Measurements from ENCODE around the gene CEMIP2. TPM values are rescaled to one million over a fixed set of nuclear protein-coding genes. Genes with fewer than 3 reads are reported as not detected.

CEMIP2 gene
- total and polyA plus RNA-seq, 2 donors (not counting 3 experiments of a cell fraction or from before 2014, with no cell fraction given): 41.6 to 44.3 TPM

GRCh38 chr9:71756753-71757152 is 11.6 kb downstream of the CEMIP2 start:
- TF ChIP-seq POLR2AphosphoS5 (IDR thresholded peaks at IDR 0.05; ENCODE audit: insufficient read depth, low read depth, low read length): no peak
- no peak for TF ChIP-seq EZH2 (IDR thresholded peaks at IDR 0.05; ENCODE audit: borderline replicate concordance, low read depth, low read length, severe bottlenecking)
- TF ChIP-seq JUN (IDR thresholded peaks at IDR 0.05; ENCODE audit: borderline replicate concordance, insufficient read depth, insufficient read length, low read depth): no peak
- TF ChIP-seq FOS (IDR thresholded peaks at IDR 0.05; ENCODE audit: borderline replicate concordance, insufficient read depth, low read length): no peak
- TF ChIP-seq GATA2 (IDR thresholded peaks at IDR 0.05; ENCODE audit: insufficient read depth, insufficient read length, low read depth, low read length): no peak
- no peak for TF ChIP-seq CTCF (IDR thresholded peaks at IDR 0.05; ENCODE audit: extremely low read depth in 1 of 2, insufficient read depth in 1 of 2, low read depth in 1 of 2, low read length in 2 of 2)
- no peak for TF ChIP-seq MAX (IDR thresholded peaks at IDR 0.05; ENCODE audit: insufficient read depth, insufficient read length)
- TF ChIP-seq POLR2A (IDR thresholded peaks at IDR 0.05; ENCODE audit: low read depth, low read length): no peak
- no peak for TF ChIP-seq MYC (IDR thresholded peaks at IDR 0.05; ENCODE audit: low read depth, low read length)
- FAIRE-seq (no peak), DNase-seq (ENCODE audit: low read depth, low spot score) (no peak)
- dilution Hi-C loops (cut with MboI; ENCODE audit: extremely low pct_ligation_motif_present, low sequenced_read_pairs): no loop called here
- no peak overlapping the region for H3K4me3 ChIP-seq (replicated peaks in 1 of 3; ENCODE audit: insufficient read depth in 1 of 3, low read depth in 1 of 3, low read length in 3 of 3)
- BruUV-seq (replicated peaks): no TSS peak
- no peaks in the 10 kb centered on the region for H3K9me1 ChIP-seq (replicated peaks; ENCODE audit: control insufficient read depth, extremely low read depth, insufficient read depth, low read length)
- intact Hi-C loops (cut with micrococcal nuclease): no loop called here
- no peak overlapping the region for H3K27ac ChIP-seq (ENCODE audit: insufficient read depth, low read depth, low read length)
- POLR2A ChIA-PET: no interaction called here
- no peaks in the 10 kb centered on the region for H3K9me3 ChIP-seq (replicated peaks; ENCODE audit: control insufficient read depth, insufficient read depth, low read length)
- H3K4me2 ChIP-seq (ENCODE audit: insufficient read depth, low read length): no peak overlapping the region
- no peaks in the 10 kb centered on the region for H3K36me3 ChIP-seq (ENCODE audit: control insufficient read depth in 2 of 2, extremely low read depth in 1 of 2, insufficient read depth in 2 of 2, low read length in 2 of 2)
- peaks cover 40% of the 10 kb centered on the region for H3K79me2 ChIP-seq (ENCODE audit: control insufficient read depth, insufficient read depth, low read length)
- H4K20me1 ChIP-seq (replicated peaks; ENCODE audit: control insufficient read depth, extremely low read depth, insufficient read depth, low read length): no peaks in the 10 kb centered on the region
- H3K4me1 ChIP-seq (ENCODE audit: control insufficient read depth, extremely low read depth, insufficient read depth, low read length): peaks cover 12% of the 10 kb centered on the region
- no peak overlapping the region for H2AFZ ChIP-seq (ENCODE audit: low read depth, low read length)
- no peaks in the 10 kb centered on the region for H3K27me3 ChIP-seq (ENCODE audit: control insufficient read depth in 2 of 2, insufficient read depth in 2 of 2, low read length in 2 of 2)
- H3K9ac ChIP-seq (replicated peaks; ENCODE audit: extremely low read depth, insufficient read depth, low read length): no peak overlapping the region
- CTCF ChIA-PET: no interaction called here
